ENCODE results near the gene COX5B.

DNA sequence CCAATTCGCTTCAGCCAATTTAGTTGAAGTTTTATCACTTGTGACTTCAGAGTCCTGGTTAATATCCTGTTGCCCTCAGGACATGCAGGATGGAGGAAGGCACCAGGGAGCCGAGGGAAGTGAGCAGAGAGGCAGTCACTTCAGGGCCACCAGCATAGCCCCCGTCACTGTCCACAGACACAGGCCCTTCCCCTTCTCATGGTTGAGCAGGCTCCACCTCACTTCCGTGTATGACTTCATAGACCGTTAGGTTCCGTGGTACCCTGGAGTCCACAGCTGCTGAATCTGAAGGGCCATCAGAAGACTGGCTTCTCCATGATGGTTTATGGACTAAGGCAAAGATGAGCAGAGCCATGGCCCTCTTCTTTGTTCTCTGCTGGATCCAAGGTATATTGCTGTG is 23.6 kb downstream of the COX5B start, which contains the start of gene C2orf92:
- TF ChIP-seq POLR2AphosphoS5 (IDR thresholded peaks at IDR 0.05; ENCODE audit: borderline replicate concordance, low read depth, low read length), result no peak
- TF ChIP-seq EZH2 (IDR thresholded peaks at IDR 0.05), result no peak
